Gastroesophageal sphincter (tissue), 3 donors: ENCODE measurements around the gene AKAP13.

ENCODE experiments used
- CTCF ChIP-seq, 4 experiments: fragments of 200-600 bp in 2 of 4; fragments of 450-650 bp in 2 of 4; sonication (generic) in 1 of 4; IDR thresholded peaks; one replicate each; pipeline ENCODE4 v1.5.1; 2017 to 2019; ENCODE audit warnings: antibody characterized with exemption in 4 of 4, mild to moderate bottlenecking in 2 of 4, moderate library complexity in 2 of 4
- POLR2A ChIP-seq, 2 donors: fragments of 450-650 bp; IDR thresholded peaks; one replicate each; pipeline ENCODE4 v1.6.1; 2017; ENCODE audit warnings: antibody characterized with exemption in 2 of 2, mild to moderate bottlenecking in 2 of 2, moderate library complexity in 1 of 2

- TF ChIP-seq CTCF (IDR thresholded peaks at IDR 0.05) (no peak), POLR2A (IDR thresholded peaks at IDR 0.05) (no peak)
Observed at GRCh38 chr15:85414037-85414436, 33.6 kb downstream of the AKAP13 start.
